ENCODE results near the gene OSBPL5. TPM values are rescaled to one million over a fixed set of nuclear protein-coding genes. Genes with fewer than 3 reads are reported as not detected.

Gene OSBPL5
- total RNA-seq, 1 experiment from 2014 or later = 16.1 TPM

DNA sequence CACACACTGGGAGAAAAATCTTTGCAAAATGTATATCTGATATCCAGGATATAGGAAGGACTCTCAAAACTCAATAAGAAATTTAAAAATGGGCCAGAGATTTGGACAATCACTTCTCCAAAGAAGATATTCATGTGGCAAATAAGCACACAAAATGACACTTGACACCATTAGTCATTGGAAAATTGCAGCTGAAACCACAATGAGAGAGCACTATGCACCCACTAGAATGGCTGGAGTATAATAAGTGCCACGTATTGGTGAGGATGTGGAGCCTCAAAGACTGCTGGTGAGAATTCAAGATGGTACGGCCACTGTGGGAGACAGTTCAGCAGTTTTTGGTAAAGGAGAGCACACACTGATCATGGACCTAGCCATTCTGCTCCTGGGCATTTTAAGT, 12.8 kb upstream of the OSBPL5 start:
- no peaks in the 10 kb centered on the region for H3K23me2 ChIP-seq (ENCODE audit: insufficient read length, low read depth, low read length, poor library complexity, severe bottlenecking)
- H3K9ac ChIP-seq (ENCODE audit: extremely low read depth, insufficient read length, low read length) = no peak overlapping the region
- Mint-ChIP-seq H3K9me3 (peaks cover 4 to 14% of the 10 kb centered on the region in 2 experiments; a peak in 3 of 5 replicates), H3K36me3 (ENCODE audit: insufficient read depth in 1 of 3, low read depth in 3 of 3) (peaks cover 0 to 5% (median 3%) of the 10 kb centered on the region in 3 experiments; a peak in 1 of 7 replicates), H3K4me3 (no peak overlapping the region), H3K27ac (no peak overlapping the region), H3K27me3 (ENCODE audit: low read depth) (peaks cover 9% of the 10 kb centered on the region), H3K4me1 (no peaks in the 10 kb centered on the region)
- H4K20me1 ChIP-seq (ENCODE audit: control insufficient read depth, insufficient read depth, insufficient read length) = no peaks in the 10 kb centered on the region
- no peak overlapping the region for H2BK12ac ChIP-seq (ENCODE audit: insufficient read length, low read depth, low read length)
- no peak overlapping the region for H3T11ph ChIP-seq (ENCODE audit: low read length)
- DNase-seq = no peak
- H3K9me3 ChIP-seq (ENCODE audit: control insufficient read depth, low read depth, low read length) = no peaks in the 10 kb centered on the region
- H3K23ac ChIP-seq (ENCODE audit: insufficient read length, low read depth, low read length) = no peak overlapping the region
- H3K4me2 ChIP-seq (ENCODE audit: insufficient read depth, insufficient read length, low read length) = no peak overlapping the region
- no peaks in the 10 kb centered on the region for H3K27me3 ChIP-seq (ENCODE audit: insufficient read depth, low read length)
- no peak overlapping the region for H2AK5ac ChIP-seq (ENCODE audit: insufficient read length, low read length)
- no peaks in the 10 kb centered on the region for H3K79me1 ChIP-seq (ENCODE audit: insufficient read depth, low read depth, low read length, poor library complexity, severe bottlenecking)
- no peak overlapping the region for H4K5ac ChIP-seq (ENCODE audit: insufficient read length, low read depth, low read length)
- H2BK15ac ChIP-seq (ENCODE audit: low read depth, low read length) = no peak overlapping the region
- TF ChIP-seq, protein P1, sequence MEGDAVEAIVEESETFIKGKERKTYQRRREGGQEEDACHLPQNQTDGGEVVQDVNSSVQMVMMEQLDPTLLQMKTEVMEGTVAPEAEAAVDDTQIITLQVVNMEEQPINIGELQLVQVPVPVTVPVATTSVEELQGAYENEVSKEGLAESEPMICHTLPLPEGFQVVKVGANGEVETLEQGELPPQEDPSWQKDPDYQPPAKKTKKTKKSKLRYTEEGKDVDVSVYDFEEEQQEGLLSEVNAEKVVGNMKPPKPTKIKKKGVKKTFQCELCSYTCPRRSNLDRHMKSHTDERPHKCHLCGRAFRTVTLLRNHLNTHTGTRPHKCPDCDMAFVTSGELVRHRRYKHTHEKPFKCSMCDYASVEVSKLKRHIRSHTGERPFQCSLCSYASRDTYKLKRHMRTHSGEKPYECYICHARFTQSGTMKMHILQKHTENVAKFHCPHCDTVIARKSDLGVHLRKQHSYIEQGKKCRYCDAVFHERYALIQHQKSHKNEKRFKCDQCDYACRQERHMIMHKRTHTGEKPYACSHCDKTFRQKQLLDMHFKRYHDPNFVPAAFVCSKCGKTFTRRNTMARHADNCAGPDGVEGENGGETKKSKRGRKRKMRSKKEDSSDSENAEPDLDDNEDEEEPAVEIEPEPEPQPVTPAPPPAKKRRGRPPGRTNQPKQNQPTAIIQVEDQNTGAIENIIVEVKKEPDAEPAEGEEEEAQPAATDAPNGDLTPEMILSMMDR (conservative IDR thresholded peaks at IDR 0.05) = no peak
- no peak overlapping the region for H3K4ac ChIP-seq (ENCODE audit: low read depth, low read length)
- H4K91ac ChIP-seq (ENCODE audit: insufficient read length, low read depth, low read length) = no peak overlapping the region
- H3K27ac ChIP-seq (ENCODE audit: insufficient read length, low read depth, low read length) = no peak overlapping the region
- no peak overlapping the region for H4K8ac ChIP-seq (replicated peaks; ENCODE audit: insufficient read length, low read depth, low read length)
- H3K79me2 ChIP-seq (ENCODE audit: insufficient read depth, low read length) = no peaks in the 10 kb centered on the region
- H2BK20ac ChIP-seq (ENCODE audit: low read depth, low read length, poor library complexity, severe bottlenecking) = no peak overlapping the region
- H3K56ac ChIP-seq (ENCODE audit: insufficient read length, low read depth, low read length) = no peak overlapping the region
- no CpG with 5 or more reads among the region's 2 CpGs for WGBS (ENCODE audit: extremely low coverage, insufficient read length, low lambda C conversion rate)
- H3K18ac ChIP-seq (ENCODE audit: insufficient read length, low read depth, low read length) = no peak overlapping the region
- no peaks in the 10 kb centered on the region for H3K4me1 ChIP-seq (ENCODE audit: insufficient read depth, low read length)
- no peak overlapping the region for H2AFZ ChIP-seq (ENCODE audit: low read length)
- no peak overlapping the region for H2BK5ac ChIP-seq (ENCODE audit: insufficient read length, low read length)
- no peak overlapping the region for H3K14ac ChIP-seq (ENCODE audit: insufficient read depth, low read length)
- H2BK120ac ChIP-seq (ENCODE audit: low read depth, low read length, poor library complexity, severe bottlenecking) = no peak overlapping the region
